ENCODE measurements around the gene CSTB.

Gene CSTB

DNA sequence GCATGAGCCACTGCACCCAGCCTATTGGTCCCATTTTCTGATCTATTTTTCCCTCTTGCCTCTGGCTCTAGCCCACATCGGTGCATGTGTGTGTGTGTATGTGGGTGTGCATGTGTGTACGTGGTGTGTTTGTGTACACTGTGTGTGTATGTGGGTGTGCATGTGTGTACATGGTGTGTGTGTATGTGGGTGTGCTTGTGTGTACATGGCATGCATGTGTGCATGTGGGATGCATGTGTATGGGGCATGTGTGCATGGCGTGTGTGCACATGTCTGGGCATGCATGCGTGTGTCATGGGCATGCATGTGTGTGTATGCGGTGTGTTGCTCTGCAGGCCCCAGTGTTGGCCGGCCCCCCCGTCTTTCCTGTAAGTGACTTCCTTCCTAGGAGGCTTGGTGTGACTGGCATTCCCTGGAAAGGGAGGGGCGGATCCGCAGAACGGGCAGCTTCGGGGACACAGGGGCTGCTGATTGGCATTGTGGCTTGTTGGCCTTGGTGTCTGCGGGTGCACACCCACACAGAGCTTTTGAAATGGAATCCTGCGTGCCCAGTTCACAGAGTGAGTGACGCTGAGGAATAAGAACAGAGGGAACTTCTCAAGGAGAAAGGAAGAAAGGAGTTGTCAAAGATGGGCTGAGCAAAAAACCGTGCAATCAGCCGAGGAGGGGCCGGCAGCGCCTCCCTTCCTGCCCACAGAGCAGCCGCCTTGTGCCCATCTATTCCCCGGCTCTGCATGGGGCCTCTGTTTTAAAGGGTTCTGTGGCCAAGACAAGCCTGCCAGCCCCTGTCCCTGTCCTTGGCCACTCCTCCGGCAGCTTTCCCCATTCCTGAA lies 49.2 kb downstream of the CSTB start:
- no peak for DNase-seq

Data from stimulated activated CD4-positive, alpha-beta T cell treated with anti-CD3 and anti-CD28 coated beads, Interleukin-12 subunit alpha, Interleukin-12 subunit beta, amount 100 ng/mL, for 4 hours (primary cell).